Fibroblast of mammary gland (primary cell): ENCODE results near the gene TMEM151B.
"Not testable (repeated sequence)": the region's sequence is repeated elsewhere in the genome, so short reads cannot be mapped to it uniquely, and the experiment has no call there.

Source experiments
- DNase-seq: peaks from one replicate; pipeline ENCODE4 v3.0.0-alpha.2; 2010; ENCODE audit warnings: low read depth
- H3K4me3 ChIP-seq: 2 replicates; pipeline ENCODE4 v1.5.1; 2011; ENCODE audit warnings: low read depth, mild to moderate bottlenecking, low read length, moderate library complexity; ENCODE audit not compliant: control insufficient read depth
- TF ChIP-seq, protein P1 (sequence below): conservative IDR thresholded peaks from 2 replicates; pipeline ENCODE4 v1.5.1; 2011; ENCODE audit warnings: low read depth, low read length, inconsistent platforms; ENCODE audit not compliant: control insufficient read depth, insufficient read depth

The TMEM151B gene

GRCh38 chr6:44327096-44327495, 56.8 kb downstream of the TMEM151B start:
- DNase-seq, result no peak
- no peak overlapping the region for H3K4me3 ChIP-seq
- TF ChIP-seq, protein P1, sequence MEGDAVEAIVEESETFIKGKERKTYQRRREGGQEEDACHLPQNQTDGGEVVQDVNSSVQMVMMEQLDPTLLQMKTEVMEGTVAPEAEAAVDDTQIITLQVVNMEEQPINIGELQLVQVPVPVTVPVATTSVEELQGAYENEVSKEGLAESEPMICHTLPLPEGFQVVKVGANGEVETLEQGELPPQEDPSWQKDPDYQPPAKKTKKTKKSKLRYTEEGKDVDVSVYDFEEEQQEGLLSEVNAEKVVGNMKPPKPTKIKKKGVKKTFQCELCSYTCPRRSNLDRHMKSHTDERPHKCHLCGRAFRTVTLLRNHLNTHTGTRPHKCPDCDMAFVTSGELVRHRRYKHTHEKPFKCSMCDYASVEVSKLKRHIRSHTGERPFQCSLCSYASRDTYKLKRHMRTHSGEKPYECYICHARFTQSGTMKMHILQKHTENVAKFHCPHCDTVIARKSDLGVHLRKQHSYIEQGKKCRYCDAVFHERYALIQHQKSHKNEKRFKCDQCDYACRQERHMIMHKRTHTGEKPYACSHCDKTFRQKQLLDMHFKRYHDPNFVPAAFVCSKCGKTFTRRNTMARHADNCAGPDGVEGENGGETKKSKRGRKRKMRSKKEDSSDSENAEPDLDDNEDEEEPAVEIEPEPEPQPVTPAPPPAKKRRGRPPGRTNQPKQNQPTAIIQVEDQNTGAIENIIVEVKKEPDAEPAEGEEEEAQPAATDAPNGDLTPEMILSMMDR, result no peak

DNA sequence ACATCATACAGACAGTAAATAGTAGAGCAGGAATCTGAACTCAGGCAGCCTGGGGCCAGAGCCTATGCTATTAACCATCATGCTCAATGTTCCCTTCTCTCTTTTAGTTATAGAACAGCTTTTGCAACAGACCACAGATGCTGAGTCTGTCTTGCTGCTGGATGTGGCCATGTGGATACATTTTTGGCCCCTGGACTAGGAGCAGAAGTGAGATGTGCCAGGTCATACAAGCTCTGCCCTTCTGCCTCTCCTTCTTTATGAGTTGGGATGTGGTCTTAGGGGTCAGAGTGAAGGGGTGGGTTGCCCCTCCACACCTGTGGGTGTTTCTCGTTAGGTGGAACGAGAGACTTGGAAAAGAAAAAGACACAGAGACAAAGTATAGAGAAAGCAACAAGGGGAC, 57.5 kb downstream of the TMEM151B start:
- no peak overlapping the region for H3K4me3 ChIP-seq
- no peak for DNase-seq
- TF ChIP-seq, protein P1, result no peak

GRCh38 chr6:44328203-44328602, 58.0 kb downstream of the TMEM151B start:
- not testable (repeated sequence) for DNase-seq, H3K4me3 ChIP-seq

- no peak for DNase-seq
- TF ChIP-seq, protein P1, result no peak
- no peak overlapping the region for H3K4me3 ChIP-seq
Measured at GRCh38 chr6:44329858-44330257, 59.6 kb downstream of the TMEM151B start.

GRCh38 chr6:44332585-44332984, 62.3 kb downstream of the TMEM151B start:
- DNase-seq, result peak; percentile 54
- TF ChIP-seq, protein P1, result no peak
- H3K4me3 ChIP-seq, result no peak overlapping the region

DNA sequence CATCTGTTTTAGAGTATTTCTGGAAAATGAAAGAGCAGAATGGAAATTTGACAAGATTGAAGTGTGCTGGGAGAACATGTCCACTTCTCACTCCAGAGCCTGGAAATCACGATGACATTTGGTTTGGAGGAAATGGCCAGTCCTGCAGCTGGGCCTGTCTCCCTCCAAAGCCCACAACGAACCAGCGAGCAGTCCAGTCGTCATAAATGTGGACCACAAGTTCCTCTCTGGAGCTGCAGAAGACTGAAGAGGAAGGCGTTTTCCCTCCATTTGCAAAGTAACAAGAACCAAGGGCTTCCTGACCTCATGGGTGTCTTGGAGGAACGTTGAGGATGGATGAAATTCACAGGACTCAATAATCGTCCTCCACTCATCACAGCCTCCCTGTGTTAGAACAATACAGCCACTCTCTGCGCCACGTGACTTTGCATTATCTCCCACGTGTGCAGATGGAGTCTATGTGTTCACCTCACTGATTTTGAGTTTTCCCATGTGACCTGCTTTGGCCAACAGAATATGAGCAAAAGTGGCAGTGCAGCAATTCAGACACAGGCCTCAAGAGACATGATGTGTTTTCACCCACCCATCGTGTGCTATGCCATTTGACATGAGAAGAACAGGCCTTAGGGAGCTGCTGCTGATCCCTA, 63.1 kb downstream of the TMEM151B start:
- H3K4me3 ChIP-seq, result no peak overlapping the region
- TF ChIP-seq, protein P1, result no peak
- no peak for DNase-seq

DNA sequence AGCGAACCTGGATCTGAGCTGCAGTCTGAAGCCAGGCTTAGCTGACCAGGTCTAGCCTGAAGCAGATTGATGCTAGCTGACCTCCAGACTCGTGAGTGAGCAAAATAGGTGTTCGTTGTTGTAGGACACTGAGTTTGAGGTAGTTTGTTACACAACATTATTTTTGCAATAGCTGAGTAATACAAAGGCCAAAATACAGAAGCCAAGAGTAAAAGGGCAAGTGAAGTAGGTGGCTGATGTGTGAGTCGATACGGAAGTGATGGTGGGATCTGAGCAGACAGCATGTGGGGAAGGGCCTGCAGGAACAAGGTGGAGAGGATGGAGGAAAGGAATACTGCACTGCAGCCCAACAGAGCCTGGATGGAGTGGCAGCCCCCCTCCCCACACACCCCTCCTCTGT, 63.7 kb downstream of the TMEM151B start:
- peak; percentile 18 for DNase-seq
- TF ChIP-seq, protein P1, result no peak
- H3K4me3 ChIP-seq, result no peak overlapping the region
